HepG2 (cell line): ENCODE measurements around the gene CIBAR2.

Experiments
- BRCA1 ChIP-seq: sonication (generic); formaldehyde crosslinking; IDR thresholded peaks from 2 replicates; pipeline ENCODE4 v1.4.0; 2020; ENCODE audit warnings: missing genetic modification reagents
- TCF7L2 ChIP-seq: IDR thresholded peaks from 2 replicates; pipeline ENCODE4 v1.6.1; 2011; ENCODE audit warnings: mild to moderate bottlenecking, low read depth, low read length, moderate library complexity
- TF ChIP-seq, protein P1 (sequence below): sonication (generic); formaldehyde crosslinking; IDR thresholded peaks from 2 replicates; pipeline ENCODE4 v1.5.1; 2020; ENCODE audit warnings: mild to moderate bottlenecking, missing genetic modification reagents, moderate library complexity

DNA sequence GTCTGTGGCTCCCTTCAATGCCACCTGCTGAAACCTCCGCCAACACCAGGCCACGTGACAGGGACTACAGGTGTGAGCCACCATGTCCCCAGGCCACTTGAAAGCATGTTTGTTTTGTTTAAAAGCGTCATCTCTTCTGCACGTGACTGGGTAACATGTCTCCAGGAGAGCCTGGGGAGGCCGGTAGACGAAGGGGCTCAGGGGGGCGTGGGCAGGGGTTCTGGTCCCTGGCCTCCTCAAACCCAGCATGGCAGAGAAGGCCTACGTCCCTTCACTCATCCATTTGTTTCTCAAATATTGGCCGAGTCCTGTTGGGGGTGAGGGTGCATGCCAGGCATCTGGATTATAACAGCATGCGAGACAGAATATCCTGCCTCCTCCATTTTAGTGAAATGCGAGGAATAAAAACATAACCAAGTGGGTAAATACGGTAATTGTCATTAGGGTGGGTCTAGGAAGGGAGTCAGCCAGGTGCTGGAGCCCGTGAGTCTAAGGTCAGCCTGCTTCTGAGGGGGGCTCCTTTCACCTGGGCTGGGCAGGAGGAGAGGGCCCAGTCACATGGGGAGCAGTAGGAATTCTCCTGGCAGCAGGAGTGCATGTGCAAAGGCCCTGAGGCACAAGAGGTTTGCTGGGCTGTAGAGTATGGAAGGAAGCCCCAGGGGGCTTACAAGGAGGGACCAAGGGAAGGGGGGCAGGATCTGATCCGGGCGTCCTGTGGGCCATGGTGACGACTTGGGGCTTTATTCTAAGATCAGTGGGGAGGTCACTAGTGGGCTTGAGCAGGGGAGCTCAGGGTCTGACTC lies 26.8 kb upstream of the CIBAR2 start:
- TF ChIP-seq TCF7L2 (no peak), BRCA1 (CRISPR knock-in tag) (no peak)
- TF ChIP-seq, protein P1, sequence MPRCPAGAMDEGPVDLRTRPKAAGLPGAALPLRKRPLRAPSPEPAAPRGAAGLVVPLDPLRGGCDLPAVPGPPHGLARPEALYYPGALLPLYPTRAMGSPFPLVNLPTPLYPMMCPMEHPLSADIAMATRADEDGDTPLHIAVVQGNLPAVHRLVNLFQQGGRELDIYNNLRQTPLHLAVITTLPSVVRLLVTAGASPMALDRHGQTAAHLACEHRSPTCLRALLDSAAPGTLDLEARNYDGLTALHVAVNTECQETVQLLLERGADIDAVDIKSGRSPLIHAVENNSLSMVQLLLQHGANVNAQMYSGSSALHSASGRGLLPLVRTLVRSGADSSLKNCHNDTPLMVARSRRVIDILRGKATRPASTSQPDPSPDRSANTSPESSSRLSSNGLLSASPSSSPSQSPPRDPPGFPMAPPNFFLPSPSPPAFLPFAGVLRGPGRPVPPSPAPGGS (CRISPR knock-in tag) = no peak
